LNCaP clone FGC (cell line): ENCODE data around the gene EXT2.

Experiments
- DNase-seq: peaks from one replicate; pipeline ENCODE4 v3.0.0-alpha.2; 2011; ENCODE audit warnings: low read depth
- H3K4me3 ChIP-seq: 2 replicates; pipeline ENCODE4 v1.5.1; 2011; ENCODE audit warnings: mild to moderate bottlenecking, low read depth, low read length, control low read depth
- CTCF ChIP-seq: IDR thresholded peaks from 2 replicates; pipeline ENCODE4 v1.5.1; 2012; ENCODE audit warnings: mild to moderate bottlenecking; ENCODE audit not compliant: control insufficient read depth, insufficient read depth; ENCODE audit errors: extremely low read depth

The EXT2 gene

GRCh38 chr11:44112091-44112821 lies 16.8 kb downstream of the EXT2 start:
- TF ChIP-seq CTCF: peak; percentile 4; the same call in 1 of the 2 replicates
- no peak overlapping the region for H3K4me3 ChIP-seq
- no peak for DNase-seq

GRCh38 chr11:44113018-44113417 lies 17.5 kb downstream of the EXT2 start:
- no peak for TF ChIP-seq CTCF
- DNase-seq: no peak
- no peak overlapping the region for H3K4me3 ChIP-seq

GRCh38 chr11:44113572-44113971 lies 18.1 kb downstream of the EXT2 start:
- H3K4me3 ChIP-seq: no peak overlapping the region
- TF ChIP-seq CTCF: no peak
- no peak for DNase-seq

GRCh38 chr11:44116234-44116830 lies 20.9 kb downstream of the EXT2 start:
- H3K4me3 ChIP-seq: no peak overlapping the region
- no peak for TF ChIP-seq CTCF
- no peak for DNase-seq

GRCh38 chr11:44120169-44120568 lies 24.7 kb downstream of the EXT2 start:
- no peak overlapping the region for H3K4me3 ChIP-seq
- no peak for DNase-seq
- TF ChIP-seq CTCF: peak; percentile 58

- no peak for TF ChIP-seq CTCF
- DNase-seq: no peak
- H3K4me3 ChIP-seq: no peak overlapping the region
These were observed 30.1 kb downstream of the EXT2 start for GRCh38 chr11:44125598-44125997.

GRCh38 chr11:44126304-44126703 lies 30.8 kb downstream of the EXT2 start:
- no peak overlapping the region for H3K4me3 ChIP-seq
- DNase-seq: no peak

More at GRCh38 chr11:44126304-44126703, 30.8 kb downstream of the EXT2 start:
- no peak for TF ChIP-seq CTCF
